SK-N-SH (cell line): ENCODE results near the gene MRPS6.

Source experiments
- CTCF ChIP-seq: fragments of 200-600 bp; sonication (generic); IDR thresholded peaks from 2 replicates; pipeline ENCODE4 v1.6.1; 2017; ENCODE audit warnings: antibody characterized with exemption, mild to moderate bottlenecking, moderate library complexity
- EP300 ChIP-seq, 2 experiments: IDR thresholded peaks; 2 replicates each; pipeline versions ENCODE4 v1.4.0 to v1.6.1; 2012; ENCODE audit warnings: borderline replicate concordance in 1 of 2, low read depth in 1 of 2, low read length in 1 of 2
- FOXM1 ChIP-seq: IDR thresholded peaks from 2 replicates; pipeline ENCODE4 v1.4.0; 2012; ENCODE audit warnings: low read depth, mild to moderate bottlenecking
- JUND ChIP-seq: IDR thresholded peaks from 2 replicates; pipeline ENCODE4 v1.4.0; 2012
- MAX ChIP-seq: IDR thresholded peaks from 2 replicates; pipeline ENCODE4 v1.4.0; 2012; ENCODE audit warnings: low read depth
- MEF2A ChIP-seq: IDR thresholded peaks from 2 replicates; pipeline ENCODE4 v1.4.0; 2012; ENCODE audit warnings: low read depth, borderline replicate concordance
- POLR2AphosphoS5 ChIP-seq: IDR thresholded peaks from 2 replicates; pipeline ENCODE4 v1.6.1; 2012; ENCODE audit warnings: low read depth, low read length
- TAF1 ChIP-seq: IDR thresholded peaks from 2 replicates; pipeline ENCODE4 v1.6.1; 2012; ENCODE audit warnings: low read depth, mild to moderate bottlenecking, low read length, moderate library complexity, borderline replicate concordance

GRCh38 chr21:34077888-34078287, 4.5 kb downstream of the MRPS6 start:
- no peak for TF ChIP-seq CTCF
- TF ChIP-seq FOXM1, result no peak
- TF ChIP-seq MEF2A, result no peak
- no peak for TF ChIP-seq MAX
- no peak for TF ChIP-seq POLR2AphosphoS5
- no peak for TF ChIP-seq TAF1
- TF ChIP-seq EP300 (IDR thresholded peaks at IDR 0.05; ENCODE audit: borderline replicate concordance in 1 of 2, low read depth in 1 of 2, low read length in 1 of 2), result no peak
- no peak for TF ChIP-seq JUND
